Glomerular endothelial cell (primary cell): ENCODE results near the gene CLDN7. TPM values are rescaled to one million over a fixed set of nuclear protein-coding genes. Genes with fewer than 3 reads are reported as not detected.

ENCODE experiments used
- DNase-seq: peaks from one replicate; pipeline ENCODE4 v3.0.0-alpha.2; 2011; ENCODE audit warnings: low read depth, low spot score; ENCODE audit errors: extremely low read depth
- total RNA-seq: library from RNA; depleted of rRNA; stranded (reverse); fragments of >200 nt; gene quantifications from 2 replicates; pipeline ENCODE4 v1.2.3, GENCODE V29; 2015

CLDN7 gene
- total RNA-seq, 1 donor from 2014 or later, result 2.1 TPM

DNA sequence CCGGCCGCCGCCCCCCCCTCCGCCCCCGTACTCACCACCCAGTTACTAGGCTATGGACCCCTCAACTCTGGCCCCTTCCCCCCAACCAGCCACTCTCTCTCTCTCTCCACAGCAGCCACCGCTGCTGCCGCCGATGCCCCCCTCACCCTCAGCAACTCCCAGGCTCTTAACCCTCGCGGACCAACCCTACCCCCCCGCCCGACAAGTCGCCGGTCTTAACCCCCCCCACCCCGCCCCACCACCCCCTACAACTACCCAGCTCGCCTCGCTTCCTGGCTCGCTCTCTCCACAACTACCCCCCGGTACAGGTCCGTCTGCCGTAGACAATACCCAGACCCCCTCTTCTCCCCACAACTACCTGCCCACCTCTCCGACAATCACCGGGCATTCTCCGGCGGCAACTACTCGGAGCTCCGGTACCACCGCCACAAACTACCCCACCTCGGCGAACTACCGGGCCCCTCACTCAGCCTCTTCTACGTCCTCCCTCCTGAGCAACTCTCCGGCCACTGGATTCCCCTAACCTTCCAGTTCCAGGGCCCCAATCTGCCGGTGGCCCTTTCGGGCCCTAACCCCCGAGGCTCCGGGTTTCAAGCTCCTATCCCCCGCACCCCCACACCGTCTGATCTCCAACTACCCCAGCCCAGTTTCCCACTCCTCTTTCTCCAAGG, 23.7 kb downstream of the CLDN7 start:
- DNase-seq, result no peak

DNA sequence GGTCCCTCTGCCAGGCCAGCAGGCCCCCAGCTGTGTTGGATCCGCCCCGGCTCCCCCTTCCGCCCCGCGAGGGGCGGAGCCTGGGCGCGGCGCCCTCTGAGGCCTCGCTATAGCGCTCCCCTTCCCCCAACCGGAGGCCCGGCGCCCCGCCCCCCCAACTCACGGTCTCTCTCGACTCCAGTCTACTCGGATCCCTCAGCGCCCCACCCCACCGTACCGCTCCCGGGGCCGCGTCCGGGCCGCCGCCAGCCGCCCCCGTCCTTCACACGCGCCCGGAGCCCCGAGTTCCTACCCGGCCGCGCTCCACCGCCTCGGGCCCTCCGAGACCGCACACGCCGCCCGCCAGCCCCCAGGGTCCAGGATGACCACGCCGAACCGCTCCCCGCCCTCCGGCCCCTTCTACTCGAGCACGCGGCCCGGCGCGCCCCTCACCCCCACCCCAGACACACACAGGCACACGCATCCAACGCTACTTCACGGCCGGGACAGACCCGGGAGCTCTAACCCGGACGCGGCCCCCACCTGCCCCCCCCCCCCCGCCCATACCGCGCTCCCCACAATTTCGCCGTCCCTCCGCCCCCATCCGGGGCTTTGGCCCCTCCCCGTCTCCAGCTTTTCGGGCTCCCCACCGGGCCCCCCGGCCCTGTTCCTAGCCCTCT, 24.4 kb downstream of the CLDN7 start:
- no peak for DNase-seq

DNA sequence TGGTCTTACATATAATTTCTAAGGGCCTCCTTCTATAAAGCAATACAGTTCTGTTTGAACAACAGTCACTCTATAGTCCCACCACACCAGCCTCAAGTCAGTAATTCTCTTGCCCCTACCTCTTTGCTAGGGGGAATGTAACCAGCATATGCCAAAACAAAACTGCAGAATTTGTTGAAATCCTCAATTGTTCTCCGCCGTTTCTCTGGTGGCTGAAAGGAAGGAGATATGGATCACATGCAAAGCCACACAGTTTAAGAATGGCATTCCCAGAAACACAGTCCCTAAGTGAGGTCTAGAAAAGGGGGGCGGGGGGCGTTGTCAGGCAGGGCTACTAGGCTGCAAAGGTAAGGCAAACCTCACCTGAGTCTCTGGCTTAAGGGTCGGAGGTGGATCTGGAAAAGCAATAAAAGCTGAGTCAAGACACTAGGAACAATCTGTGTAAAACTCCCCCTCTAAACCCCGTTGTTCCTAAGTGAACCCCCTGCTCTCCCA, 25.0 kb downstream of the CLDN7 start:
- DNase-seq, result no peak

DNA sequence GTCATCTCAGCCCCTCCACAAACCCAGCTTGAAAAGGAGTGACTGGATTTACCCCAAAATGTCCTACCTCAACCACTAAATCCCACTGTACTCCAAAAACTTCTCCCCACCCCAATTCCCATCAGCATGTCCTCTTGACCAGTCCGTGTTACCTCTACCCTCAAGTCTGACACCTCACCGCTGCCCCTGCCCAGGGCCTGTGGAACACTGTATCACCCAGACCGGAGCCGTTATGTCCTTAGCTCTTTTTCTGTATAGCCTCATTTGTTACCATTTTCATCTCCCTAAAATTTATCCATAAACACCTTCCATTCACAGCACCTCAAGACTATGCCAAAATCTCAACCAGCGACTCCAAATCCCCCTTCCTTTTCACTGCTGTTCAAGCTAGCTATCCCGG, 25.5 kb downstream of the CLDN7 start:
- DNase-seq, result no peak

DNA sequence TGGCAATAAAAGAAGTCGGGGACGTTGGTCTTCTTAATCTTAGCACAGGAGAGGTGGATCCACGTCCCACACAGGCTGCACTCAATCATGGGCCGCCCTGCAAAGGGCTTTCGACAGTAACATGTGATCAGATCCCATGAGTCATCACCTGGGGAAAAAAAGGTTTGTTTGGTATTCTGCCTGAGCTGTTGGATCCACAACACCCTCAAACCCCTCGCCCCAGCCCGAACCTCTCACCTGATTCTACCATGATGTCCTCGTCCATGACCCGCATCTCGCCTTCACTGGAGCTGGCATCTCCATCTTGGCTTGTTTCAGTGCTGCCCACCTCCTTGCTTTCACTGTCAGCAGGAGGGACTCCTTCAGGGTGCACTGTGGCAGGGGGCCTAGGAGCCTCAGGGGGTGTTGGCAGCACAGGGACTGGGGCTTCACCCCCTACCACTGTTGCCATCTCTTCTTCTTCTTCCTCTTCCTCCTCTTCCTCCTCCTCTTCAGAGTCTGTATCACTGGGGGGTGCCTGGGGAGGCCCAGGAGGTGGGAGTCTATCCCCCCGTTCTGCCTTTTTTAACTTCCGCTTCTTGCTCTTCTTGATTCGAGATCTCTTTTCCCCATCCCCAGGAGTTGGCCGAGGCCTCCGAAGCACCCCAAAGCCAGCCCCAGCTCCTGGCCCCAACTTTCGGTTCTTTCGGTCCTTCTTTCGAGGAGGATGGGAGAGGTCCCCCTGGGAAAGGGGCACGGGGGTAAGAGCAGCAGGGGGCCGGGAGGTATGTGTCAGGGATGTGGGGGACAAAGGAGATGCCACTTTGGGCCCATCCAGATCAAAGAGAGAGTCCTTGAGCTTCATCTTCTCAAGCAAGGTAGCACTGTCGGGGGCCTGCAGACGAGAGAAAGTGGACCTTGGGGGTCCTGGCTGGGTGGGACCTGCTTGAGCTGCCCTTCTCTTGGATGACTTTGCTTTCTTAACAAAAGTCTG, 26.3 kb downstream of the CLDN7 start:
- no peak for DNase-seq

DNA sequence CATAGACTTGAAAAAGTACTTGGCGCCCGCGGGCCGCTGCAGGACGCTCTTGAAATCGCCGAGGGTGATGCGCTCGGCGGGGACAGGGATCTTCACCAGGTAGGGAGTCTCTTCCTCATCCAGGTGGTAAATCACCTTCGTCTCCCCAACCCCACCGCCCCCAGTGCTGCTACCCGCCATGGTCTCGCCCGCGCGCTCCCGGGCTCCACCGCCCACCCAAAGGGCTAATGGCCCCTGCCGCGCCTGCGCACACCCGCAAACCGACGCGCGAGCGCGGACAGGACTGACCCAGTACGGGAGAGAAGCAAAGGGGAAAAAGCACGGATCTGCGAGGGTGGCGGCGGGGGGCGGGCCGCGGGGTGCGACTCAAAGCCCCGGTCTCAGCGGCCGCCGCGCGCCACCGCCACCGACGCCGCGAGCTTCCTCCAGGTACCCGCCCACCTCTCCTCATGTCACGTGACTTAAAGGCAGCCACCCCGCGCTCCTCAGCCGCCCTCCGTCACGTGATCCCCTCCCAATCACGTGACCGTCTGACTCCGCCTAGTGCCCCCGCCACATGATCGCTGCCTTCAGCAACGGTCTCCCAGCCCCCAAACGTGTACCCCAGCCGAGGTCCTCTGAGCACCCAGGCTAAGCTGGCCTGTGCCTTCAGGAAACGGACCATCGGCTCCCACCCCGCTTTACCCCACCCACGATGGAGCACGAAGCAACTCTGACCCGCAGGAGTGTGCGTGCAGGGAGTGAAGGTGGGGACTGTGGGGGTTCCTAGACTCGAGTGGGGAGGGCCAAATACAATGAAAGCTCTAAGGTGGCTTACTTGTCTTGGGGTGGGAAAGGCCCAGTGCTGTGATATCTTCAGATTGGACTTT, 28.0 kb downstream of the CLDN7 start, which contains the start of gene DVL2:
Gene DVL2 (minus strand): TSS at position 435 of the 869 bp plus-strand sequence. CDS start 255 bp downstream, at position 180.
- no peak for DNase-seq

DNA sequence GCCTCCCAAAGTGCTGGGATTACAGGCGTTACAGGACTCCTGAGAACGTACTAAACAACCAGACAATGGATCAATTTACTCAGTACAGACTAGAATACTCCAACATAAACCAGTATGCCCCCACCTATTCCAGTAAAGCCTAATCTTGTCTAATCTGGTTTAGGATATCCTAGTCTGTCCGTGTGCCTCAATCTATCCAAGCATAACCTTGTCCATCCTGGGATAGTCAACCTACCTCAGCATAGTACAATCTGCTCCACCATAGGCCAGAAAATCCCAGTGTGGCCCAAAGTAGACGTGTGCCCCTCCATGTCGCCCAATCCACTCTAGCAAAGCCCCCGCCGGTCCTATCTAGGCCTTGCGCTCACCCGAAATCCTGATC, 28.6 kb downstream of the CLDN7 start:
- no peak for DNase-seq

DNA sequence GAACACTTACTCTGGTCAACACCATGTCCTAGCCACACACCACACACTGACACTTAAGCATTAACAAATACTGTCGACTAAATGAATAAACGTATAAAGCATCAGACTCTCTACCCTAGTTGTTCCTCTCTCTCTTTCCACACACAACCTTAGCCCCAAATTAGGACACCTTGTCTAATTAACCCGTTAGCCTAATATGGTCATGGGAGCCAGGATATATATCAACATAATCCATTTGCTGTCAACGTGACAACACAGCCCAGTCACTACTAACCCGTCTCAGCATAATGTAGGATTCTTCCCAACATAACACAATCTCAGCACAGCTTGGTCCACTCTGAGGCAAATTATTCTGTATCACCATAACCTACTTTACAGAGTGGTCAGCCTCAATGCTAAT, 30.2 kb downstream of the CLDN7 start:
- DNase-seq, result no peak

DNA sequence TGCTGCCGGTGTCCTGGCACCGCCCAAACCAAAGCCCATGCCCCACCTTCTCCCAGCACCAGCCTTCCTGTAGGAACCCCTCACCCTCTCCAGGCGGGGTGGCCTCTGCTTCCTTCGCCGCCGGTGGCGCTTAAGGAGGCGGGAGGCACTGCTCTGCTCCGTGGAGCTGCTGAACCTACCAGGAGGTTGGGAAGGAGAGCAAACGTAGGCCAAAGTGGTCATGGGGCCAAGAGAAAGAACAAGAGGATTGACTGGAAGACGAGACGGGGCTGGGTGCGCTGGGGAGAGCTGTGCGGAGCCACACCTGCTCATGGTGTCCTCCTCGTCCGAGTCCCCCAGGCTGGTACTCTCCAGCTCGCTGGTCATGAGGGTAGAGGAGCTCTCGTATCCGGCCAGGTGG, 32.8 kb downstream of the CLDN7 start:
- no peak for DNase-seq

DNA sequence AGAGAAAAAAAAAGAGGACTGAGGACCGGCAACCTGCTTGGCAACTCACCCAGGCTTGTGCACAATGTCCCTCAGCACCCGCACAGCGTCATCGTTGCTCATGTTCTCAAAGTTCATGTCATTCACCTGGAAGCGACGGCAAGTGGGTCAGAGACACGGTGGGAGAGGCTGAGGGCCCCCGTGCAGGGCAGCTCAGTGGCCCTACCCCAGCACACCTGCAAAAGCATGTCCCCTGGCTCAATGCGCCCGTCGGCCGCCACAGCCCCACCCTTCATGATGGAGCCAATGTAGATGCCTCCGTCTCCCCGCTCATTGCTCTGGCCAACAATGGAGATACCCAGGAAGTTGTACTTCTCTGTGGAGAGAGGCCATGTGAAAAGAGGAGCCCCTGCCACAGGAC, 33.4 kb downstream of the CLDN7 start:
- no peak for DNase-seq

DNA sequence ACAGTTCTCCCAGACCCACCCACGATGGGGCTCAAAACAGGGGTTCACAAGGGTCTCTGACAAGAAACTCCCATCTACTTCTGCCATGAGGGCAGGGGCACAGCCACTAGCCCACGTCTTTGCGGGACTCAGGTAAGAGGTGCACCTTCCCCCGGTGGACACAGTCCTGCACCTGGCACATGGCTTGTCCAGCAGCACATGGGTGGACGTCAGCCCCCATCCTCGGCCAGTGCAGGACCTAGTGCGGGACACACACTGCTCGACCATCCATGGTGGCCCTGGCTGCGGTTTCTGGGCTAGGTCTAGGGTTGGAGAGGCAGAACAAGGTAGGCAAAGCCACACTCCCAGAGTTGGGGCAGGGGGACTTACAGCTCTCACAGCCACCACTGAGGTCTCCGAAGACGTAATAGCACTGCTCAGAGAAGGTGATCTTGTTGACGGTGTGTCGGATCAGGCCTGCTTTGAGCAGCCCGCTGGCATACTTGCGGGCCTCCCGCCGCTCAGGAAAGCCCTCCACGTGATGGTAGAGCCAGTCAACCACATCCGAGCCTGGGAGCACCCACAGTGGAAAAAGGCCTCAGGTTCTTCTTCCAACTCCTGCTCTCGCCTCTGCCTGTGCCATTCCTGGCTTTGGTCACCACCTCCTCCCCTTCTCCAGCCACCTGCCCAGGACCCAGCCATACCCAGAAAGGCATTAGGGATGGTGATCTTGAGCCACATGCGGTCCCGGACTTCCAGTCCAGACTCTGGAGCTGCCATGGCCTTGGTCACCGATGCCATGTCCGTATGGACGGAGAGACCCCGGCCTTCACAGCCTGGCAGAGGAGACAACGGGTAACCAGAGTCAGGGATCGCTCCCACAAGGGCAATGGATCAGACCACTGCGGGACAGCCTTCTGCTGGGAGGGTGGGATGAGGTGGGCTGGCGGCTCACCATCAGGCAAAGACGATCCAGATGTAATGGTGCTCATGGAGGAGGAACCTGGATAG, 35.3 kb downstream of the CLDN7 start:
- DNase-seq, result no peak

DNA sequence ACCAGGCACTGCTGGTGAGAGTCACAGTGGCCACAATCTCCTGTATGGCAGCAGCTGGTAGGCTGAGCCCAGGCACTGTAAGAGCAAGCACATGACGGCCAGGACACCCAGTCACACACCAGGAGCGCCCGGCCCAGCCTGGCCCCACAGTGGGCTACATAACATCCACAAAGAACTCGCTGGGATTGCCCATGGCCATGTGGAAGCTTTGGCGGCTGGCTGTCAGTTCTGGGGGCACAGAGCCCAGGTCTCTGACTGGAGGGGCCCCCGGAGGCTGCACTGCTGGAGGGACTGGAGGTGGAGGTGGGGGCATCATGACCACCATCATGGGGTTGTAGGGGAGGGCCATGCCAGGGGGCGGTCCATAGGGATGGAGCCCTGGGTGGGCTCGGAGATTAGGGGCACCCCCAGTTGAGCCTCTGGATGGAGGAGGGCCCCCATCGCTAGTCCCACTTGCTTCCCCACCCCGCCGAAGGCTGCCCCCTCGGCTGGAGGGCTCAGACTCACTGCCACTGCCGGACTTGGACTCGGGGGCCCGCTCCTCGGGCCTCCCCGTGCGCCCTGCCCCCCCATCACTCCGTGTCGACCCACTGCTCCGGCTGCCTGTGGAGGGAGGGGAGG, 36.5 kb downstream of the CLDN7 start:
- no peak for DNase-seq

DNA sequence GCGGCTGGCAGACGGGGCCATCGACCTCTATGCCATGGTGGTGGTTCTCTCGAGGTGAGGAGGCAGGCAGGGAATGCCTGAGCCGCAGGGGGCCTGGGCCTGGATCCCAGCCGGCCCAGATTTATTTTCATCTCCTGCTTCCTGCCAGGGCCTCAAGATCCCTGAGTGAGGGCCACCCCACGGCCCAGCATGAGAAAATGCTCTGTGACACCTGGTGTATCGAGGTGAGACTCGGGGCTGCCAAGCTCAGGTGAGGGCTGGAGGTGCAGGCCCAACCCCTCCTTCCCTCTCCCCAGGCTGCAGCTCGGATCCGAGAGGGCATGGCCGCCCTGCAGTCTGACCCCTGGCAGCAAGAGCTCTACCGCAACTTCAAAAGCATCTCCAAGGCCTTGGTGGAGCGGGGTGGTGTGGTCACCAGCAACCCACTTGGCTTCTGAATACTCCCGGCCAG, 37.6 kb downstream of the CLDN7 start:
- DNase-seq, result no peak

DNA sequence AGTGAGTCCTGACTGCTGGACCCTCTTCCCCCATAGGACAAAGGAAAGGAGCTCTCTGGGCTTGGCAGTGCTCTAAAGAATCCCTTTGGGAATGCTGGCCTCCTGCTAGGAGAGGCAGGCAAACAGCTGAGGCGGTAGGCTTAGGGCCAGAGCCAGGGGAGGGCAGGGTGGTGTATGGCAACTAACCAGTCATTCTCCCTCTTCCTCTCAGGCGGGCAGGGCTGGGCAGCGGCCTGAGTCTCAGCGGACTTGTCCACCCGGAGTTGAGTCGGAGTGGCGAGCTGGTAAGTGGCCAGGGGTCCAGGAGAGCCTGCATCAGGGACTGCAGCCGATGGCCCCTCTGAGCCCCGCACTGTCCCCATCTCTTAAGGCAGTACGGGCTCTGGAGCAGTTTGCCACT, 38.2 kb downstream of the CLDN7 start:
- DNase-seq, result no peak

DNA sequence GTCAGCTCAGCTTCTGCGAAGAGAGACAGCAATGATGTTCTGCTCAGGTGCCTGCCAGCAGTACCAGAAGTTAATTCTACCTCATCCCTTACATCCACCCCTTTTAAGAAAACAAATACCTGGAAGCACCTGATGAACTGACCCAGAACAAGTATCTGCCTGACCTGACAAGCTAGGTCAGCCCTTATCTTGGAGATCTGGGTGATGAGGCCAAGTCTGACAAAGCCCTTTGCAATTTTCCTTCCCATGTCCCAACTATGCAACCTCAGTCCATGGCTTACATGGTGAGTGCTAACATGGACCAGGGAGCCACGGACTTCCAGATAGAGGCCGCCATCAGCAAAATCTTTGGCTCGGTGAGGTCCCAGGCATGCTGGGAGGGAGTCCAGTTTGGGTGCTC, 38.9 kb downstream of the CLDN7 start:
- DNase-seq, result no peak

DNA sequence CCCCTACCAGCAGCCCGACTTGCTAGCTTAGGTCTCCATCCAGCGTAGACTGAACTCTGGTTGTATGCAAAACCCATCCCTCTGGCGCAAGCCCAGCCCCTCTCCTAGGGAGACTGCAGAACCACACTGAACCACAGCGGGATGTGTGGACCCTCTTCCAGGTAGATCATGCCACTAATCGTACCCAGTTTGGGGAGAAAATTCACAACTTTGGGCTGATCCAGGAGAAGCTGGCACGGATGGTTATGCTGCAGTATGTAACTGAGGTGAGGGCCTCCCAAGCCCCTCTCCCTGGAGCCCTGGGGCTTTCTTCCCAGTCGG, 39.3 kb downstream of the CLDN7 start:
- no peak for DNase-seq

DNA sequence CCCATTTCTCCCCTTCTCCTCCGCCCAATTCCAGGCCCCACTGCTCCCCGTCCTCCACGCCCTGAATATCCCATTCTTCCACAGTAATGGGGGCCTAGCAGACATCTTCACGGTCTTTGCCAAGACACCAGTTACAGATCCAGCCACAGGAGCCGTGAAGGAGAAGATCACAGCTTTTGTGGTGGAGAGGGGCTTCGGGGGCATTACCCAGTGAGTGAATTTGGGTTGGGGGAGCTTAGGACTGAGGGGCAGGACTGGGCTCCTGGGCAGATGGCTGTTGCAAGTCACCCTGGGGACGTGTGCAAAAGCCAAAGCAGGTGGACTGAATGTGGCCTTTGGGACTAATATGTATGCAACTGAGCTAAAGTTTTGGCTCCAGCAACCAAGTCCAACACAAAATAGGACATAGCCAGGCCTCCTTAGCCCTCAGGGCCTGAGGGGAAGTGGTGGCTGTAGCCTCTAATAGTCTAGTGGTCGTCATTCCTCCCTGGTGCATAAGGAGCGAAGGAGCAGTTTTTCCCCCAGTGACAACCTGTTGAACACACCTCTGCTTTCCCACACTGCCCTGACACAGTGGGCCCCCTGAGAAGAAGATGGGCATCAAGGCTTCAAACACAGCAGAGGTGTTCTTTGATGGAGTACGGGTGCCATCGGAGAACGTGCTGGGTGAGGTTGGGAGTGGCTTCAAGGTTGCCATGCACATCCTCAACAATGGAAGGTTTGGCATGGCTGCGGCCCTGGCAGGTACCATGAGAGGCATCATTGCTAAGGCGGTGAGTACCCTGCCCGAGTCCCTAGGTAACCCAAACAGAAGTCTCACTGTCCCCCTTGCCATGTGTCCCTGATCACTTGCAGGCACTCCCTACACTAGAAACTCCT, 39.9 kb downstream of the CLDN7 start:
- DNase-seq, result no peak
